Retinal pigment epithelial cell (primary cell): ENCODE results near the gene OR13C3.
"Not testable (repeated sequence)": the region's sequence is repeated elsewhere in the genome, so short reads cannot be mapped to it uniquely, and the experiment has no call there.

Experiments used
- DNase-seq: peaks from one replicate; pipeline ENCODE4 v3.0.0-alpha.2; 2010; ENCODE audit warnings: low read depth
- H3K4me3 ChIP-seq: 2 replicates; pipeline ENCODE4 v1.5.1; 2011; ENCODE audit warnings: mild to moderate bottlenecking, low read length, control low read depth, moderate library complexity
- TF ChIP-seq, protein P1 (sequence below): conservative IDR thresholded peaks from 2 replicates; pipeline ENCODE4 v1.5.1; 2011; ENCODE audit warnings: low read depth, low read length, control low read depth, inconsistent platforms

Gene OR13C3

DNA sequence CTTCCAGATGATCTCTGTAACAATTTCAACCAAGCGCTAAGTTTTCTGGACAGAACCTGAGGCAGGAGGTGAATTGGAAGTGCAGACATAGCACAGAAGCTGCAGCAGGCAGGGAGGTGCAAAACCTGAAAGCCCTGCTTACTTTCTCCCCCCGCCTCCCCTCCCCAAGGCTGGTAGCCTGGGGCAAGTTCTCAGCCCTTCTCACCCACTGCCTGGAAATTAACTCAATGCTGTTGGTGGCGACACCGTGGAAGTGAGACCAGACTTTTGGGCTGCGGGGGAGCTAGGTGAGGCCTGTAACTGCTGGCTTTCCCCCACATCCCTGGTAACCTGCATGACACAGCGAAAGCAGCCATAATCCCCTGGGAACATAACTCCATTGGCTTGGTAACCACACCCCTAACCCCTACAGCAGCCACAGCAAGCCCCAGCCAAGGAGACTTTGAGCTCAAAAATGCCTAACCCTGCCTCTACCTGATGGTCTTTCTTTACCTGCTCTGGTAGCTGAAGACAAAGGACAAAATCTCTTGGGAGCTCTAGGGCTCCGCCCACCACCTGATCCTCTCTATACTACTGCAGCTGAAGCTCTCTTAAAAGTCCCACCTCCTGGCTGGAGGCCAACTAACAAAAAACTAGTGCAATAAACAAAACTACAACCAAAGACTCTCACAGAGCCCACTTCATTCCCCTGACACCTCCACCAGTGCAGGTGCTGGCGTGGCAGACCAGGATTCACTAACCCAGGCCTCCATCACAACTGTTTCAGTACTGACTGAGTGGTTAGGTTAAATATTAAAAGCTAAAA, 20.4 kb upstream of the OR13C3 start:
- TF ChIP-seq, protein P1, sequence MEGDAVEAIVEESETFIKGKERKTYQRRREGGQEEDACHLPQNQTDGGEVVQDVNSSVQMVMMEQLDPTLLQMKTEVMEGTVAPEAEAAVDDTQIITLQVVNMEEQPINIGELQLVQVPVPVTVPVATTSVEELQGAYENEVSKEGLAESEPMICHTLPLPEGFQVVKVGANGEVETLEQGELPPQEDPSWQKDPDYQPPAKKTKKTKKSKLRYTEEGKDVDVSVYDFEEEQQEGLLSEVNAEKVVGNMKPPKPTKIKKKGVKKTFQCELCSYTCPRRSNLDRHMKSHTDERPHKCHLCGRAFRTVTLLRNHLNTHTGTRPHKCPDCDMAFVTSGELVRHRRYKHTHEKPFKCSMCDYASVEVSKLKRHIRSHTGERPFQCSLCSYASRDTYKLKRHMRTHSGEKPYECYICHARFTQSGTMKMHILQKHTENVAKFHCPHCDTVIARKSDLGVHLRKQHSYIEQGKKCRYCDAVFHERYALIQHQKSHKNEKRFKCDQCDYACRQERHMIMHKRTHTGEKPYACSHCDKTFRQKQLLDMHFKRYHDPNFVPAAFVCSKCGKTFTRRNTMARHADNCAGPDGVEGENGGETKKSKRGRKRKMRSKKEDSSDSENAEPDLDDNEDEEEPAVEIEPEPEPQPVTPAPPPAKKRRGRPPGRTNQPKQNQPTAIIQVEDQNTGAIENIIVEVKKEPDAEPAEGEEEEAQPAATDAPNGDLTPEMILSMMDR, result no peak
- H3K4me3 ChIP-seq, result no peak overlapping the region
- DNase-seq, result no peak

DNA sequence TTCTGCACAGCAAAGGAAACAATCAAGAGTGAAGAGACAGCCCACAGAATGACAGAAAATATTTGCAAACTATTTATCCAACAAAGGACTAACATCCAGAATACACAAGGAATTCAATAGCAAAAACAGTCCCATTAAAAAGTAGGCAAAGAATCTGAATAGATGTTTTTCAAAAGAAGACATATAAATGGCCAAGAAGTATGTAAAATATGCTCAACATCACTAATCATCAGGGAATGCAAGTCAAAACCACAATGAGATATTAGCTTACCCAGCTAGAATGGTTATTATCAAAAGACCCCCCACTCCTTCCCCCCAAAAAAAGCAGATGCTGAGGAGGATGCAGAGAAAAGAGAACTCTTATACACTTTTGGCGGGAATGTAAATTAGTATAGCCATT, 18.9 kb upstream of the OR13C3 start:
- H3K4me3 ChIP-seq, result no peak overlapping the region
- no peak for DNase-seq

DNA sequence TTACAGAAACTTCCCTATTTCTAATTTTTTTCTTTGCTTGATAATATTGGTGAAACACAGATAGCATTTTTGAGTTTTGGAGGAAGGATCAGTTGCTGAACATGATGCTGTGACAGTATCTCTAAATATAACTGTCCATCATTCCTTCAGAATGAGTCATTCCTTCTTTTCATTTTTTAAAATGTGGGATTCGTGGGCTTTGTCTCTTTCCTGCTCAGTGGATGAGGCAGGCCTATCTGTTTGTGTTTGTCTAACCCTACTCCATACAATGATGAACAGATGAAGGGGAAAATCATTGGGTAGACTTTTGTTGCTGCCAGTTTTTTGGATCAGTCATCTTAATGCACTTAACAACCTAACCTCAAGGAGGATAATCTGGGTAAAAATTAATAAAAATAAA, 16.6 kb upstream of the OR13C3 start:
- no peak overlapping the region for H3K4me3 ChIP-seq
- DNase-seq, result no peak
- TF ChIP-seq, protein P1, result no peak

More for the DNA sequence above, 18.9 kb upstream of the OR13C3 start:
- TF ChIP-seq, protein P1, result no peak

DNA sequence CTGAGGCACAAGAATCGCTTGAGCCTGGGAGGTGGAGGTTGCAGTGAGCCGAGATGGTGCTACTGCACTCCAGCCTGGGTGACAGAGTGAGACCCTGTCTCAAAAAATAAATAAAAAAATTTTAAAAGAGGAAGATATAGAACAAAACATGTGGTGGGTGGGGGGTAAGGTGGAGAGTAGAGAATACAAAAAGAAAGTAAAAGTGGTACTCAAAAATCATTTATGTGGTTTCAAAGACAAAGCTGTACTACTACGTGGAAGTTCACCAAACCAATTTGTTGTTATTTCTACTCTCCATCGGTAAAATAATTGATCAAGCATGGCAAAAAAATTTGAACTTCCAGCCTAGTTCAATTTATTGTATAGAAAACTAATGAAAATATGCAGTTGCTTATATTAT, 8.0 kb upstream of the OR13C3 start:
- DNase-seq, result no peak
- TF ChIP-seq, protein P1, result no peak
- H3K4me3 ChIP-seq, result no peak overlapping the region

DNA sequence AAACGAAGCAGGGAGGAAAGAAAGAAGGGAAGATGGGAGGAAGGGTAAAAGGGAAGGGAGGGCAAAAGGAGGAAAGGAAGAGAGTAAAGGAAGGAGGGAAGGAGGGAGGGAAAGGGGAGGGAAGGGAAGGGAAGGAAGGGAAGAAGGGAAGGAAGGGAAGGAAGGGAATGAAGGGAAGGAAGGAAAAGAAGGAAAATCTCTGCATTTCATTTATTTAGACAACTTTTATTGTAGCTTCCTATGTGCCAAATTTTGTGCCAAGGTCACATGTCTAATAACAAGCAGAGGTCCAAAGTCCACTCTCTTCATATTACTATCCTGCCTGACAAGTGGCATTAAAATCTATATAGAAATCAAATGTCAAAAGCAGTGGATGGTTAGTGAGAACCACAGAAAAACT, 2.6 kb upstream of the OR13C3 start:
- TF ChIP-seq, protein P1, result no peak
- H3K4me3 ChIP-seq, result no peak overlapping the region
- no peak for DNase-seq

DNA sequence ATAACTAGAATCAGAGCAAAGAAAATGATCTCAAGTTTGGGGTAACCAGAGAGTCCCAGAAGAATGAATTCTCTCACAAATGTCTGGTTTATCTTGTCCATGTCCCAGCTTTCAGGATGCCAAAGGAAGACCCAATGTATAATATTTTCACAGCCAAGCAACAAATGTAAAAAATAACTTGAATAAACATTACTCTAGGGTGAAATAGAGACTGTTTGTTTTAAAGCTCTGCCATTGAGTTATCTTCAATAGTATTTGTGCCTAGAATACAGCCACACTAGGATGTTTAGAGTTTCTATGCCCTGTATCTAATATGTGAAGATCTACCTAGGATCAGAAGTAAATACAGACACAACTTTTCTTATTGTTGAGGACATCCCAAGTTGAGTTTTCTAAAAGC, 9.5 kb downstream of the OR13C3 start, which contains the start of gene OR13C4:
OR13C4 (minus strand) TSS at position 101 of the 400 bp plus-strand sequence; CDS start at position 101, 0 bp downstream.
- no peak for DNase-seq
- H3K4me3 ChIP-seq, result no peak within 1 kb of the TSS
- TF ChIP-seq, protein P1, result no peak

DNA sequence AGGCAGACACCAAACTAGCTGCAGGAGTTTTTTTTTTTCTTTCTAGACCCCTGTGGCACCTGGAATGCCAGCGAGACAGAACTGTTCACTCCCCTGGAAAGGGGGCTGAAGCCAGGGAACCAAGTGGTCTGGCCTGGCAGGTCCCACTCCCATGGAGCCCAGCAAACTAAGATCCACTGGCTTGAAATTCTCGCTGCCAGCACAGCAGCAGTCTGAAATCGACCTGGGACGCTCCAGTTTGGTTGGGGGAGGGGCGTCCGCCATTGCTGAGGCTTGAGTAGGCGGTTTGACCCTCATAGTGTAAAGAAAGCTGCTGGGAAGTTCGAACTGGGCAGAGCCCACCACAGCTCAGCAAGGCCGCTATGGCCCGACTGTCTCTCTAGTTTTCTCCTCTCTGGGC, 16.4 kb downstream of the OR13C3 start:
- H3K4me3 ChIP-seq, DNase-seq: not testable (repeated sequence)
